SIG-M5 treated with dmso at 0.1 percent for 504 hours (cell line): ENCODE measurements around the gene GHRHR.

Source experiments
- DNase-seq: peaks from one replicate; lab custom pipeline; 2025; ENCODE audit not compliant: unreplicated experiment; lab: John Stamatoyannopoulos, UW

The GHRHR gene

DNA sequence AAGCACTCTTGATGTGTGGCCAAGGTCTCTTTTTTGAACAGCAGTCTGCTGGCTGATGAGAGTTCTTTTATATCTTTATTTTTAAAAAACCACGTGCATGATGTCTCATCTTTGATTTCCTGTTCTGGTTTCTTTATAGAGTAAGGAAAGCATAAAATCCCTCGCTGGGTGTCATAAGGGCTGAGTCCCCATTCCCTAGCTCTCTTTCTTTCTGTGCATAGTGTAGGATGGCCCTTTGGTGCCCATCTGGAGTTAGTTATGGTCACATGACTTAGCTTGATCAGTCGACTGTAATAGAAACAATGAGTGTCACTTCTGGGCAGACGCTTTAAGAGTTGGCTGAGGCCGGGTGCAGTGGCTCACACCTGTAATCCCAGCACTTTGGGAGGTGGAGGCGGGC is 38.5 kb downstream of the GHRHR start:
- no peak for DNase-seq

DNA sequence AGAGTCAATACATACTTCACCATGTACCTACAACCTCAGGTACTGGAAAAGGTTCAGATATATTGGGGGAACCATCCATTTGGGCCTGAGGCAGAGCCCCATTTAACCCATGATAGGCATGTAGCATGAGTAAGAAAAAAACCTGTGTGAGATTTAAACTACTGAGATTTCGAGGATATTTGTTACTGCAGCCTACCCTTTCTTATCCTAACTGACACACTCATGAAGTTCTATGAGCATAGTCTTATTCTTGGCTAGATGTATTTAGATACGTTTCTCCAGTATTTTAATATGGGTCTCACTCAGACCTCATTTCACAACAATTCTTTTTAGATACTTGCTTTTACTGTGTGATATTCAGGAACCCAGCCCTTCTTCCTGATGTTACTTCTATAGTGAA is 39.3 kb downstream of the GHRHR start:
- no peak for DNase-seq

DNA sequence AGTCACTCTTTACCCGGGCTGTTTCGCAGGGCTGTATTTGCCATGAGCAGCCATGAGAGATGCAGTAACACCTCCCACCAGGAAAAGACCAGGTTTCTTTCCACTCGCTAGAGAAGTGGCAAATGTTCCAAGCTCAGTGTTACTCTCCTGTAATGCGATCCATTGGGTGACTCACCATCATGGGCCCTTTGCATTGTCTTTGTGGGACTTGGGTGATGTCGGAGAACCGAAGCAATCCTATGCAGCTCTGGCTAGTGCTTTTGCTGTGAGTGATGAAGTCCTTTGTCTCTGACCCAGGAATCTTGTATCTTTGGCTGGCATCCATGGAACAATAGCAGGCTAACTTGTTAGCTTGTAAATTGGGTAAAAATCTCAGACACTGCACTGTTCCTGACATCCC is 40.0 kb downstream of the GHRHR start:
- no peak for DNase-seq

DNA sequence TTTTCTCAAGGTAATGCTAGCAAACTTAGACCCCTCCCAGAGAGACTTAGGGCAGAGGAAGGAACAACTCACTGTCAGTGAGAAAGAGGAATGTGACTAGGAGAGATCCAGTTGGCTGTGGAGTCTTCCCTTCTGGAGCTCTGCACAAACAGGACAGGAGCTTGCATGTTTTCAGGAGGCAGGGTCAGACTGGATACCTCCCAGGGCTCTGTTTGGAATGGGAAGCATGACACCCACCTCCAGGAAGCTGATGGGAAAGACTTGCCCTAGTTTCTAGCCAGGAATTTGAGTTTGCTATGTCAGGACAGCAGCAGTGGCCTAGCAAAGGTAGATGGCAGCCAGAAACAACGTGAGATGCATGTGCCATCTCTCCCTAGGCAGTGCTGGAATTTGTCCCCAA is 40.6 kb downstream of the GHRHR start:
- no peak for DNase-seq

DNA sequence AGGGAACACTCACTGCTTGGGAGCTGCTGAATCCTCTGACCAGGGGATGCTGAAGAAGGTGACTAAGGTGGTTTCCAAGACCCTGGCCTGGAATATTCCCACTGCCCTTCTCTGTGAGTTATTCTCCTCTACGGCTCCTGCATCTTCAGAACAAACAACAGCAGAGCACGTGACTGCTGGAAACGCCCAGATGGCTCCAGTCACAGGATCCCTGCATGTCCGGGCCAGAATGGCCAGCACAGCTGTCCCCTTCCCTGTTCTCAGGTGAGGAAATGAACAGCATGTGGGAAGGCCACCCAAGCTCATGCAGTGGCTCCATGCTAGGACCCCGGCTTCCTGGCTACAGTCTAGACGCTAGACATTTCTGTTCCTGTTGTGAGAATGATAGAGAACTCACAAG is 43.1 kb downstream of the GHRHR start:
- DNase-seq = no peak

DNA sequence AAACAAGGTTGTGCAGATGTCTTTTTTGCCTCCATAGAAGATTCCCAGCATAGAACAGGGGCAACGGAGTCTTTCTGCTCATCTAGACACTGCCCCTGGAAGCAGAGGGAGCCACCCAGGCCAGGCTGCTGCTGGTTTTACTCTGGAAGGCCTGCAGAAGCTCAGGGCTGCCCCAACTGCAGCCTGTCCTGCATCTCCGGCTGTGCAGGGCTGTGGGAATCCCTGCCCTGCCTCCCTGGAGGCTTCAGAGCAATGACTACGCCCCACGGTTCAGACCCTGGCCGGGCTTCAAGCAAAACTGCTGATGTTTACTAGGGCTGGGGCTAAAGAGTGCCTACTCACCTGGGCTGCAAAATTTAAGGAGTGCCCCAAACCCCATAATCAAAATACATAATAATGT is 43.9 kb downstream of the GHRHR start:
- DNase-seq = no peak

DNA sequence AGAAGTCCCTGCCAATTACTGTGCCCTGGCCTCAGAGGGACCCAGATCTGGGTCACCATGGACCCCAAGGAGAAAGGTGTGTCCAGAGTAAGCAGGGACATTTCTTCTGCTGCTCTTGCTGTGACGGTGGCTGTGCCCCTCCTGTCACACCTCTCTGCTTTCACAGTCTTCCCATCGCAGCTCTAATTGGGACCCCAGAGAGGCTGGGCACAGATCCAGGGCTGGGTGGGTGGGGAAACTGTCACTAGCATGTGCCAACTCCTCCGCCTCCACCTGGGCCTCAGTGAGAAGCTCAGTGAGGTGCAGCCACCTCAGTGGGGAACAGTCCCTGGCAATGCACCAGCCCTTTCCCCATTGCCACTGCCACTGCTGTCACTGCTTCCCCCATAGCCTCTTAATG is 51.1 kb downstream of the GHRHR start:
- no peak for DNase-seq

DNA sequence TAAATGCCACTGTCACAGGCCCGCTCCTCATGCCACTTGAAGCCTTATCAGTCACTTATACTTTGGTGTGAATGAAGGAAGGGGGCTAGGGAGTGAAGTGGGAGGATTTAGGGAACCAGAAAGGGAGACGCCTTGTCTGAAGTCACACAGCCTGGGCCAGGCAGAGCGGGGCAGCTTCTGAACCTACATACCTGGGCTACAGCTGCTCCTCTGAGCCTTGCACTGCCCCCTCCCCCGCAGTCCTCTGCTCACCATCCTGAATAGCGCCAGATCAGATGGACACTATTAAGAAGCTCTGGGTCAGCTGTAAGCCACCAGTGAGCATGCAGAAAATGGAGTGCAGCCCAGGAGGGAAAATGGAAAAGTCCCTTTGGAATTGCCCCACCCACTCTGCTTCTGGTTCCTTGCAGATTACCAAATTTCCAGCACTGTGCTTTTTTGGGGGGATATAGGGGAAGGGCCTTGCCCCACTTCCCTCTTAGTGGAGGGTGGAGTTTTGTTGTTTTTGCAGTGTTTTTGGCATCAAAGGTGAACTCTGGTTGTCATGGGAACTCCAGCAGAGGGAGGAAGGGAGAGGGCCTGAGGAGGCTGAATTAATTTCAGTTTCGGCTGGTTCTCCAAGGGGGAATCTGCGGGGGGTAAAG is 53.4 kb downstream of the GHRHR start:
- DNase-seq = no peak

DNA sequence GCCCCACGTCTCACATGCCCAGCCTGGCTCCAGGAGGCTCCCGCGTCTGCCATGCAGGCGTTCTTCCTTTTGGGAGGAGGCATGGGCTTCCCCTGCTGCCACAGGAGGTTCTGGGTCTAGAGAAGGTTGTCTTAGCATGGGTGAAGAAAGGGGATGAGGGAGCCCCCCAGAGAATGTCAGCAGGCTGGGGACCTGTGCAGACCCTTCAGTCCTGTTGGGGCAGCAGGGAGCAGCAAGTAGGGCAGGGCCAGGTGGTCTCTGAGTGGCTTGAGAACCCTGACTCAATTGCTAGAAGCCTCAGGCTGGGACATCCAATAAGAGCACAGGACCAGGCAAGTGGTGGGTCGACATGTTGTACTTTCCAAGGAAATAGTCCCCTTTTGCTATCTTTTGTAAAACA is 54.0 kb downstream of the GHRHR start:
- no peak for DNase-seq

DNA sequence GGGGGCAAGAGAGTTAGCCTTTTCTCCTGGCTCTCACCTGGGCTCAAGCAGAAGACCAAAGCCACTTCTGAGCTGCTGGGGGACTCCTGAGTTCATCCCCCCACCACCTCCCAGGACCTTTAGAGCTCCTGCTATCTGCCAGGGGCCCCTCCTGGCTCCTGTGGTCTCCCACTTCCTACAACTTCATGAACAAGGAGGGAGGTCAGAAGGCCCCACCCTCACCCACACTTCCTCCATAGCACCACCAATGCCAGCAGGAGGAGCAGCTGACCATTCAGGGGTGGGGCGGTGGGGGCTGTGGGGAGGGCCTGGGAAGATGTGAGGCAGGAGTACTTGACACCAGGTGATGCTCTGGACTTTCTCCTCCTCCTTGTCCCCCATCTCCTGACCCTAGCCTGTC is 55.8 kb downstream of the GHRHR start:
- DNase-seq = no peak

DNA sequence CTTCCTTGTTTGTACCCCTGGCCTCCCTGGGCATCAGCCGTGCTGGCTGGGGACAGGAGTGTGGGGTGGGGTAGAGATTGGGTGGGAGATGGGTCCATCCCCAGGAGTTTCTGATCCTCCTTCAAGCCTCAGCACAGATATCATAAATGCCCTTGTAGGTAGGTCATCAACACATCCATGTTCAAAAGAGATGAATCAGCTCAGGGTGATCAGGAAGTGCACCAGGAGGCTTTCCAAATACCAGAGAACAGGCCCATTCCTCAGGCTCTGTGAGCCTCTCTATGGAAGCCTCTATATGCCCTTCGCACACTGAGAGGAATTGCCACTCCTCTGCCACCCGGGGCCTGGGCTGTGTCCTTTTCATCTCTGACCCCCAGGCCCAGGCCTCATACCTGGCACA is 56.4 kb downstream of the GHRHR start:
- no peak for DNase-seq

DNA sequence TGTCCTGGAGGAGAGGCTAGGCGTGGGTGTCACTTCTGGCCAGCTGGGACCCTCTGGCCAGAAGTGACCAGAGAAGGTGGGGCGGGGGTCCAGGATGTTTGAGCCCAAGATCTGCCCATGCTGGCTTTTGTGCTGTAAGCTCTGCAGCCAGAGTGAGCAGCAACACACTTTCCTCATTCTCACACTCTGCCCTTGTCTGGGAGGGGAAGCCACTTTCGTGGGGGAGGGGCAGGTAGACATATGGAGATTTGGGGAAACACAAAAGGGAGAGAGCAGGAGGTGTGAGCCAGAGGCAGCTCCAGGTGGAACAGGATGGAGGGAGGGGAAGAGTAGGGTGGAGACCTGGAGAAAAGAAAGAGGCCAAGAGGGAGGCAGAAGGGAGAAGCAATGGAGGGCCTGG is 56.9 kb downstream of the GHRHR start:
- DNase-seq = no peak

DNA sequence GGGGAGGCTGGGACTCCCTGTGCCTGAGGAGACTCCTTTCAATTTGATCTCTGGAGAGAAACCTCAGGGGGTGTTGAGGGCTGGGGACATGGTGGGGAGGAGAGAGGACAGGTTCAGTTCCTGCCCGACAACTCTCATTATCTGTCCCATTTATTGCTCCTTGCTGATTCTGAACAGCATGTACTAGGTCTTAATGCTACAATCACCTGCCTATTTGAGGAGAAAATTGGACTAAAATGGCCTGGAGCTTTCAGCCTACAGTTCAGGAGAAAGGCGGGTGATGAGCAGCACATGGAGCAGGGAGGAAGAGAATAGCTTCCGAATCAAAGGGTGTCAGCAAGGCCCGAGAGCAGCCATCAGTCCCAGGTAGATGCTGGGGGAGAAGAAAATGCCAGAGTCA is 58.4 kb downstream of the GHRHR start:
- DNase-seq = no peak

DNA sequence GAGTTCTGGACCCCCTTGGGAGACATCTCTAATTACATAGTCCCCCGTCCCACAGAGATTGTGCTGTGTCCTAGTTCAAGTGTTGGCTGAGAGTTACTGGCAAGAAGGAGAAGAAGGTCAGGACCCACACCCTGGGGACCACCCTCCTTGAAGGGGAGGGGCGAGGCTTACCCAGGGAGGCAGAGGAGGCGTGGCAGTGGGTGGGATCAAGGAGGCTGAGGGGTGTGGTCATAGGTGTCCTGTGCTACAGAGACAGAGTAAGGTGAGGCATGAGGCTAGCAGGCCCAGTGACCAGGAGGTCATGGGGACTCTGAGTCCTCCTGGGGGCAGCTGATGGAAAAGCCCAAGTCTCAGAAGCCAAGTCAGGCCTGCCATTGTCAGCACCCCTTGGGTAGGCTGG is 59.0 kb downstream of the GHRHR start:
- no peak for DNase-seq

DNA sequence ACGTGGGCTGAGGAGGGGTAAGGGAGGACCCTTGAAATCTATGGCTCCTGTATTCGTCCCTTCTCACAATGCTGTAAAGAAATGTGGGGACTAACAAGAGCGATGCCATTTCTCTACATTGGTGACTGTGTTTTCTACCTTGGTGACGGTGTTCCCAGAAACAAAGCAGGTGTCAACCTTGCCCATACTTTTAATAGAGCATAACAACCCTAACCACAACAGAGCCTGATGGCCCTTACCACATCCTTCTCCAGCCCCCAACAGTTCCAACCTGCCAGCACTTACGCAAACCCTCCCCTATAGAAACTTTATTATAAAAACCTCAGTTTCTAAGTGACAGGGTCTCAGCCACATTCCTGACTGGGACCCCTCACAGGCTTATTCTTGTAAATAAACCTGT is 60.1 kb downstream of the GHRHR start:
- DNase-seq = no peak

DNA sequence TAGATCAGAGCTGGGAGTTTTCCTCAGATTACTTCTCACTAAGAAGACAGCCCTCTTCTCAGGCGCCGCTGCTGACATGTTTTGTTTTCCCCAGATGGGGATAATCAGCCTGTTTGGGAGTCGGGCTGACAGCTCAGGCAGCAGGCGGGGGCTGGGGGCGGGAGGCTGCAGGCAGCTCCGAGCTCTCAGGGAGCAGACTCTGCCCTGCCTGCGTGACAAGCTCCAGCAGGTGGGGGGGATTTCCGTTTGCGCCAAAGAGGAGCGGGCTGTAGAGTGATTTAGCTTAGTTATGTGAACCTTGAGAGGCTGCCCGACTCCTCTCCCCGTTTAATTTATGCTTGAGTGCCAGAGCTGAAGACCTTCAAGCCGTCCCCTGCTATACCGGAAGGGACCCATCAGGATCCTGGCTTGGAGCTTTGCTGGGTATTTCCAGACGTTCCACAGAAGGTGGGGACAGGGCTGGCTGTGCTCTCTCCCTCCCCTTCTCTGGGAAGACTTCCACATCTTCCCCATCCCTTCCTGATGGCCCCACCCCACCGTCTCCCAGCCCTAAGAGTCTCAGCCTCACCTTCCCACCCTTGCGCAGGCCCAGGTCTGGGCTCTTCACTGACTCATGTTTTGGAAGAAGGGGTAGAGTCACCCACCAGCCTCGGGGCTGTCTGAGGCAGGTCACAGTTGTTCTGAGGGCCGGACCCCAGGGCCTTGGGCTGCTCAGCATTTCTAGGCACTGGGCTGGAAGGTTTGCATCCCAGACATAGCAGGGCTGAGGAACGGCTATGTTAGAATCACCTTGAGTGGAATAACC is 63.6 kb downstream of the GHRHR start:
- DNase-seq = no peak

DNA sequence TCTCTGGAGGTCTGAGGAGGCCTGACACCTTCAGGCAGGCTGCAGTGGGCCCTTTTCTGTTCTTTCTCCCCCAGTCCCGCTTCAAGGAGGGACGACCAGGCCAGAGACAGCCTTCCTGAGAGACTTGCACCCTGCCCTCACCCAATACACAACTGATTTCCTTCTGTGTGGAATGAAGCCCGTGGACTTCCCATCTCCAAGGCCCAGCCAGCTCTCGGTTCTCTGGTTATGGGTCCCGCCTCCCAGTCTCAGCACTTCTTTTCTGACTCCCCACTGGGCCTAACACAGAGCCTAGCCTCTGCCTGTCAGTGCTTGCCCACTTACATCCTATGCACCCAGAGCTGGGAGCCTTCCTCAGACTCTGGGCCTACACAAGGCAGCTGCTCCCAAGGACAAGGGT is 64.3 kb downstream of the GHRHR start:
- DNase-seq = no peak

DNA sequence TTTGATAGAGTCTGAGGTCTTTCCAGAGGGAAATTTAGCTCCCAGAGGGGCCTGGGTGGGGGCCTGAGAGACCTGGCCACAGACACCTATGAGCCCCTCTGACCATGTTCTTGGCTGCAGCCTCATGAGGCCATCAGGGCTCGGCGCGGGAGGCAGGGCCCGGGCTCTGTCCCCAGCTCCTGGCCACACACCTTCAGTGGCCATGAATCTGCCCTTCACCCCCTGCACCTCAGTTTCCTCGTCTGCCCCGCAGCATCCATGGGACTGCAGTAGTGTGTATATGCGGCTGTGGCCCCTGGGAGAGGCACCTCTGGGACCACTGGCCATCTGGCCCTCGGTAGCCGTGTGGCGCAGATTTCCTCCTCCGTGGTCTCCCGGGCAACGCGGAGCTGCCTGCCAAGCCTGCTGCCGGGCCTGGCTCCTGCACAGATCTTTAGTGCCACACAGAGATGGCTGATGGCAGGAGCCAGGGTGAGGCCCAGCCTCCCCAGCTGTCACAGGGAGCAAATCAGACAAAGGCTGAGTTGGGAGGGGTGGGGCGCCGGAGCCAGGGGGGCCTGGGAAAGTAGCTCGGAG is 64.8 kb downstream of the GHRHR start:
- DNase-seq = no peak
